Measurements from ENCODE around the gene EEFSEC.

DNA sequence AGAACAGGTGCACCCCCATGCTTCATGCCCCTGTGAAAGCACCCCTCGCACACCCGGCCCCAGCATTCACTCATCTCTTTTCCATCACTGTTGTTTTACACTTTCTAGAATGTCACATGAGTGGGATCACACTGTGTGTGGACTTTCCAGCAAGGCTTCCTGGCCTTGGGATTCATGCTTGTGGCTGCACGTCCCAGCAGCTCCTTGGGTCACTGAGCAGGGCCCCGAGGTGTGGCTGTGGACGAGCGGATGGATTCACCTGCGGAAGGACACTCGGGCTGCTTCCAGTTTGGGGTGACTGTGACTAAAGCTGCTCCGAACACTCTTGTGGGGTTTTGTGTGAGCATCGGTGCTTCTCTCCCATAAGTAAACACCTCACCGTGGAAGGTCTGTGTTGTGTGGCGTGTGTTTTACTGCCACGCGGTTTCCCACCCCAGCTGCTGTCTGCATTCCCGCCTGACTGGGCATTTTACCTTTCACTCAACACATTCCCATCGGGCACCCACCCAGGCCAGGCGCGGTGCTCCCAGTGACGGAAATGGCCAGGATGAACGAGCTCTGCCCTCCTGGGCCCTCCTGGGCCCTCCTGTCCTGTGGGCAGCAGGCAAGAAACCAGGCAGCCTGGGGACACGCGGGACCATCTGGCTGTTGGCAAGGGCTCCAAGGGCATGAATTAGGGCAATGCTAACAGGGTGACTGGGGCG is 272.0 kb downstream of the EEFSEC start:
- no peak for TF ChIP-seq SMC3 (conservative IDR thresholded peaks at IDR 0.05; ENCODE audit: poor library complexity)
- TF ChIP-seq POLR2AphosphoS5 (IDR thresholded peaks at IDR 0.05): no peak
- TF ChIP-seq CTCF (IDR thresholded peaks at IDR 0.05; ENCODE audit: poor library complexity, severe bottlenecking): no peak
- no peak for TF ChIP-seq REST (IDR thresholded peaks at IDR 0.05; ENCODE audit: borderline replicate concordance)
- no peak for TF ChIP-seq RAD21 (conservative IDR thresholded peaks at IDR 0.05)
- no peak for TF ChIP-seq EZH2 (IDR thresholded peaks at IDR 0.05; ENCODE audit: borderline replicate concordance, insufficient read depth, low read length, poor library complexity, severe bottlenecking)
- no peak for TF ChIP-seq TAF1 (IDR thresholded peaks at IDR 0.05; ENCODE audit: low read depth)

All from neural cell (in vitro differentiated cells).